Panc1 (cell line): ENCODE measurements around the gene MUC3A.

Source experiments
- TF ChIP-seq, protein P1 (sequence below): fragments of 450-650 bp; IDR thresholded peaks from 2 replicates; pipeline ENCODE4 v1.5.1; 2017; ENCODE audit warnings: mild to moderate bottlenecking
- TF ChIP-seq, protein P2 (sequence below), 2 experiments: IDR thresholded peaks; 2 replicates each; pipeline ENCODE4 v1.6.1; 2011 to 2012; ENCODE audit warnings: low read depth in 2 of 2, control low read depth in 1 of 2, low read length in 1 of 2, mild to moderate bottlenecking in 1 of 2, moderate library complexity in 1 of 2; ENCODE audit not compliant: insufficient read depth in 1 of 2

DNA sequence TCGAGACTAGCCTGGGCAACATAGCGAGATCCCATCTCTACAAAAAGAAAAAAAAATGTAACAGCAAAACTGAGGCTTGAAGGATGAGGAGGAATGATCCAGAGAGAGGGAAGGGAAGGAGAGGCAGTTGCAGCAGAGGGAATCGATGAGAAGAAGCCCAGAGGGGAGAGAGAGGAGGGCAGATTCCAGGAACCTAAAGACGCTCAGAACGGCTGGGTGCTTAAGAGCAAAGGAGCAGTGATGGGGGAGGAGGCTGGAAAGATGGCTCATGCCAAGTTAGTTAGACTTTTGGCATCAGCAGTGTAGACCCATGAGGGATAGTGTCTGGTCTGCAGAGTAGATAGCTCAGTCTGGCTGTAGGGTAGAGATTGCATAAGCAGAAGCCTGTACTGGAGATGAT lies 60.3 kb downstream of the MUC3A start:
- TF ChIP-seq, protein P1, sequence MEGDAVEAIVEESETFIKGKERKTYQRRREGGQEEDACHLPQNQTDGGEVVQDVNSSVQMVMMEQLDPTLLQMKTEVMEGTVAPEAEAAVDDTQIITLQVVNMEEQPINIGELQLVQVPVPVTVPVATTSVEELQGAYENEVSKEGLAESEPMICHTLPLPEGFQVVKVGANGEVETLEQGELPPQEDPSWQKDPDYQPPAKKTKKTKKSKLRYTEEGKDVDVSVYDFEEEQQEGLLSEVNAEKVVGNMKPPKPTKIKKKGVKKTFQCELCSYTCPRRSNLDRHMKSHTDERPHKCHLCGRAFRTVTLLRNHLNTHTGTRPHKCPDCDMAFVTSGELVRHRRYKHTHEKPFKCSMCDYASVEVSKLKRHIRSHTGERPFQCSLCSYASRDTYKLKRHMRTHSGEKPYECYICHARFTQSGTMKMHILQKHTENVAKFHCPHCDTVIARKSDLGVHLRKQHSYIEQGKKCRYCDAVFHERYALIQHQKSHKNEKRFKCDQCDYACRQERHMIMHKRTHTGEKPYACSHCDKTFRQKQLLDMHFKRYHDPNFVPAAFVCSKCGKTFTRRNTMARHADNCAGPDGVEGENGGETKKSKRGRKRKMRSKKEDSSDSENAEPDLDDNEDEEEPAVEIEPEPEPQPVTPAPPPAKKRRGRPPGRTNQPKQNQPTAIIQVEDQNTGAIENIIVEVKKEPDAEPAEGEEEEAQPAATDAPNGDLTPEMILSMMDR, result no peak
- TF ChIP-seq, protein P2, sequence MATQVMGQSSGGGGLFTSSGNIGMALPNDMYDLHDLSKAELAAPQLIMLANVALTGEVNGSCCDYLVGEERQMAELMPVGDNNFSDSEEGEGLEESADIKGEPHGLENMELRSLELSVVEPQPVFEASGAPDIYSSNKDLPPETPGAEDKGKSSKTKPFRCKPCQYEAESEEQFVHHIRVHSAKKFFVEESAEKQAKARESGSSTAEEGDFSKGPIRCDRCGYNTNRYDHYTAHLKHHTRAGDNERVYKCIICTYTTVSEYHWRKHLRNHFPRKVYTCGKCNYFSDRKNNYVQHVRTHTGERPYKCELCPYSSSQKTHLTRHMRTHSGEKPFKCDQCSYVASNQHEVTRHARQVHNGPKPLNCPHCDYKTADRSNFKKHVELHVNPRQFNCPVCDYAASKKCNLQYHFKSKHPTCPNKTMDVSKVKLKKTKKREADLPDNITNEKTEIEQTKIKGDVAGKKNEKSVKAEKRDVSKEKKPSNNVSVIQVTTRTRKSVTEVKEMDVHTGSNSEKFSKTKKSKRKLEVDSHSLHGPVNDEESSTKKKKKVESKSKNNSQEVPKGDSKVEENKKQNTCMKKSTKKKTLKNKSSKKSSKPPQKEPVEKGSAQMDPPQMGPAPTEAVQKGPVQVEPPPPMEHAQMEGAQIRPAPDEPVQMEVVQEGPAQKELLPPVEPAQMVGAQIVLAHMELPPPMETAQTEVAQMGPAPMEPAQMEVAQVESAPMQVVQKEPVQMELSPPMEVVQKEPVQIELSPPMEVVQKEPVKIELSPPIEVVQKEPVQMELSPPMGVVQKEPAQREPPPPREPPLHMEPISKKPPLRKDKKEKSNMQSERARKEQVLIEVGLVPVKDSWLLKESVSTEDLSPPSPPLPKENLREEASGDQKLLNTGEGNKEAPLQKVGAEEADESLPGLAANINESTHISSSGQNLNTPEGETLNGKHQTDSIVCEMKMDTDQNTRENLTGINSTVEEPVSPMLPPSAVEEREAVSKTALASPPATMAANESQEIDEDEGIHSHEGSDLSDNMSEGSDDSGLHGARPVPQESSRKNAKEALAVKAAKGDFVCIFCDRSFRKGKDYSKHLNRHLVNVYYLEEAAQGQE (IDR thresholded peaks at IDR 0.05; ENCODE audit: insufficient read depth in 1 of 2, low read depth in 2 of 2, low read length in 1 of 2), result no peak
